Right lobe of liver (tissue), 6 donors: ENCODE results near the gene TAF8. TPM values are rescaled to one million over a fixed set of nuclear protein-coding genes. Genes with fewer than 3 reads are reported as not detected.

ENCODE experiments used
- ATAC-seq, 4 donors: fragments of 200-7000 bp; cut with Tn5 transposase; one replicate each; pipeline ENCODE4 v1.9.1; 2020; ENCODE audit warnings: mild to moderate bottlenecking in 4 of 4, moderate library complexity in 4 of 4
- DNase-seq, 3 donors: peaks; one replicate each; pipeline ENCODE4 v3.0.0-alpha.2; 2020
- H3K27ac ChIP-seq, 3 donors: fragments of 200-600 bp; one replicate each; pipeline ENCODE4 v1.8.0; 2022
- H3K27me3 ChIP-seq, 2 donors: fragments of 200-600 bp; one replicate each; pipeline ENCODE4 v1.8.0; 2022
- H3K36me3 ChIP-seq, 4 donors: fragments of 200-600 bp; sonication (generic) in 1 of 4; one replicate each; pipeline versions ENCODE4 v1.5.1 to v1.8.0; 2017 to 2022; ENCODE audit warnings: control low read depth in 1 of 4
- H3K4me1 ChIP-seq, 4 donors: fragments of 200-600 bp; sonication (generic) in 1 of 4; one replicate each; pipeline versions ENCODE4 v1.5.1 to v1.8.0; 2017 to 2022; ENCODE audit warnings: control low read depth in 1 of 4
- H3K4me3 ChIP-seq, 3 donors: fragments of 200-600 bp; one replicate each; pipeline ENCODE4 v1.8.0; 2022
- H3K9me3 ChIP-seq, 4 donors: fragments of 200-600 bp; sonication (generic) in 1 of 4; one replicate each; pipeline versions ENCODE4 v1.5.1 to v1.8.0; 2017 to 2022; ENCODE audit warnings: control low read depth in 1 of 4
- CTCF ChIP-seq, 4 donors: fragments of 200-600 bp in 3 of 4; fragments of 450-650 bp in 1 of 4; IDR thresholded peaks; one replicate each; pipeline versions ENCODE4 v1.5.1 to v1.8.0; 2016 to 2022; ENCODE audit warnings: antibody characterized with exemption in 4 of 4, mild to moderate bottlenecking in 2 of 4
- POLR2A ChIP-seq: fragments of 450-650 bp; IDR thresholded peaks from one replicate; pipeline ENCODE4 v1.6.1; 2017; ENCODE audit warnings: antibody characterized with exemption, mild to moderate bottlenecking
- WGBS: methylation state at CpG from one replicate; pipeline ENCODE4 v1.1.6; 2018; ENCODE audit warnings: low coverage, low lambda C conversion rate; ENCODE audit not compliant: insufficient coverage; ENCODE audit errors: missing lambda C conversion rate; 5-methylcytosine and 5-hydroxymethylcytosine counted together
- intact Hi-C, 2 donors: fragments of 100-400 bp; cut with DNase I; formaldehyde crosslinking; loops; one replicate each; pipeline versions ENCODE4 v1.11.2 to v1.14.1; 2022
- total RNA-seq, 6 experiments: library from RNA; depleted of rRNA in 2 of 6; stranded (reverse); fragments of >200 nt in 2 of 6; fragmentation: NEBNext Ultra II Directional in 3 of 6; extraction: Animal tissue kit (Norgen Biotek cat#: 25700) in 3 of 6; gene quantifications; one replicate each; pipeline versions ENCODE4 v1.1.0 to v1.2.4, GENCODE V29; 2016 to 2023
- donor health status: DM: no; HTN: yes; CAD: no.
- donor health status: DM: no; HTN: no; CAD: no.
- donor health status: DM: no; HTN: no; CAD: no.
- donor health status: DM: no; HTN: yes; CAD: no.
- donor health status: DM: no; HTN: yes; CAD: no.

The TAF8 gene
- total RNA-seq, 6 experiments from 2014 or later = 6.7 to 14.7 (median 11.9) TPM

- TF ChIP-seq CTCF (IDR thresholded peaks at IDR 0.05) (no peak), POLR2A (no peak)
- WGBS = 89% methylated on average over 6 of the region's 7 CpGs
- Histone ChIP-seq H3K36me3 (peaks cover 0 to 80% (median 45%) of the 10 kb centered on the region in 4 donors), H3K27ac (no peak overlapping the region), H3K9me3 (no peaks in the 10 kb centered on the region), H3K4me1 (no peaks in the 10 kb centered on the region), H3K27me3 (no peaks in the 10 kb centered on the region), H3K4me3 (no peak overlapping the region)
- intact Hi-C loops = no loop called here
- ATAC-seq = no peak
- no peak for DNase-seq
Observed at GRCh38 chr6:42068173-42068572, 17.8 kb downstream of the TAF8 start.

GRCh38 chr6:42068872-42069522 is 18.7 kb downstream of the TAF8 start:
- Histone ChIP-seq H3K27me3 (no peaks in the 10 kb centered on the region), H3K4me1 (no peaks in the 10 kb centered on the region), H3K27ac (no peak overlapping the region), H3K36me3 (peaks cover 0 to 76% (median 42%) of the 10 kb centered on the region in 4 donors), H3K9me3 (no peaks in the 10 kb centered on the region), H3K4me3 (no peak overlapping the region)
- ATAC-seq (no peak), DNase-seq (no peak)
- intact Hi-C loops = no loop called here
- WGBS = 98% methylated on average over 5 of the region's 5 CpGs
- no peak for TF ChIP-seq CTCF (IDR thresholded peaks at IDR 0.05)
- no peak for TF ChIP-seq POLR2A

GRCh38 chr6:42071881-42072583 is 21.7 kb downstream of the TAF8 start:
- intact Hi-C loops = no loop called here
- no peak for TF ChIP-seq CTCF (IDR thresholded peaks at IDR 0.05)
- TF ChIP-seq POLR2A = no peak

GRCh38 chr6:42073287-42073686 is 23.0 kb downstream of the TAF8 start:
- Histone ChIP-seq H3K4me1 (no peaks in the 10 kb centered on the region), H3K4me3 (no peak overlapping the region), H3K27me3 (no peaks in the 10 kb centered on the region), H3K36me3 (peaks cover 0 to 59% (median 29%) of the 10 kb centered on the region in 4 donors), H3K9me3 (no peaks in the 10 kb centered on the region), H3K27ac (no peak overlapping the region)
- 56% methylated on average over 2 of the region's 2 CpGs for WGBS
- intact Hi-C loops = no loop called here
- TF ChIP-seq POLR2A (no peak), CTCF (IDR thresholded peaks at IDR 0.05) (no peak)
- no peak for ATAC-seq
- no peak for DNase-seq

More at GRCh38 chr6:42071881-42072583, 21.7 kb downstream of the TAF8 start:
- 63% methylated on average over 4 of the region's 6 CpGs for WGBS
- H3K4me1 ChIP-seq = no peaks in the 10 kb centered on the region
- DNase-seq = no peak
- no peak overlapping the region for H3K4me3 ChIP-seq
- peaks cover 0 to 59% (median 32%) of the 10 kb centered on the region in 4 donors for H3K36me3 ChIP-seq
- no peaks in the 10 kb centered on the region for H3K27me3 ChIP-seq
- H3K9me3 ChIP-seq = no peaks in the 10 kb centered on the region
- no peak for ATAC-seq
- no peak overlapping the region for H3K27ac ChIP-seq
